Measurements from ENCODE around the gene AGBL4.

GRCh38 chr1:48644905-48645605 is 1378.7 kb downstream of the AGBL4 start:
- TF ChIP-seq CTCF (IDR thresholded peaks at IDR 0.05) (no peak), POLR2A (IDR thresholded peaks at IDR 0.05) (no peak)

Measured in lower leg skin (tissue), 3 donors.